NCI-H2081 treated with DMSO at 0.1 percent for 48 hours (cell line): ENCODE data around the gene TBC1D23.
A peak's percentile ranks its signal among the peaks of the same experiment; 100 is the strongest.
"Not testable (repeated sequence)": the region's sequence is repeated elsewhere in the genome, so short reads cannot be mapped to it uniquely, and the experiment has no call there.

Experiments used
- DNase-seq: peaks from one replicate; lab custom pipeline; 2025; lab: John Stamatoyannopoulos, UW

Gene TBC1D23

GRCh38 chr3:100257586-100257985 is 3.2 kb upstream of the TBC1D23 start:
- DNase-seq, result no peak

GRCh38 chr3:100260081-100260684 is 609 bp upstream of the TBC1D23 start:
- no peak for DNase-seq

GRCh38 chr3:100261485-100261903 is 702 bp downstream of the TBC1D23 start:
- no peak for DNase-seq

- not testable (repeated sequence) for DNase-seq
Measured at GRCh38 chr3:100262925-100263324, 2.1 kb downstream of the TBC1D23 start.

- no peak for DNase-seq
Measured at GRCh38 chr3:100263583-100263982, 2.8 kb downstream of the TBC1D23 start.

- no peak for DNase-seq
Measured at GRCh38 chr3:100264242-100264641, 3.5 kb downstream of the TBC1D23 start.

GRCh38 chr3:100265016-100265415 is 4.2 kb downstream of the TBC1D23 start:
- peak; percentile 34 for DNase-seq

- DNase-seq, result no peak
Measured at GRCh38 chr3:100266531-100266930, 5.7 kb downstream of the TBC1D23 start.

GRCh38 chr3:100268156-100268555 is 7.4 kb downstream of the TBC1D23 start:
- DNase-seq, result no peak

- no peak for DNase-seq
Measured at GRCh38 chr3:100269001-100269400, 8.2 kb downstream of the TBC1D23 start.

- no peak for DNase-seq
Measured at GRCh38 chr3:100269410-100270214, 8.8 kb downstream of the TBC1D23 start.

- DNase-seq, result no peak
Measured at GRCh38 chr3:100270215-100270583, 9.4 kb downstream of the TBC1D23 start.

- no peak for DNase-seq
Measured at GRCh38 chr3:100271522-100271921, 10.7 kb downstream of the TBC1D23 start.

- not testable (repeated sequence) for DNase-seq
Measured at GRCh38 chr3:100272797-100273611, 12.2 kb downstream of the TBC1D23 start.

GRCh38 chr3:100274361-100274760 is 13.6 kb downstream of the TBC1D23 start:
- DNase-seq, result no peak

- DNase-seq, result peak; percentile 94
Measured at GRCh38 chr3:100277255-100277800, 16.5 kb downstream of the TBC1D23 start.

GRCh38 chr3:100278910-100279309 is 18.1 kb downstream of the TBC1D23 start:
- no peak for DNase-seq

GRCh38 chr3:100288288-100288894 is 27.6 kb downstream of the TBC1D23 start:
- DNase-seq, result no peak

GRCh38 chr3:100289339-100289738 is 28.5 kb downstream of the TBC1D23 start:
- no peak for DNase-seq

GRCh38 chr3:100295089-100295488 is 34.3 kb downstream of the TBC1D23 start:
- no peak for DNase-seq

- DNase-seq, result no peak
Measured at GRCh38 chr3:100297784-100298183, 37.0 kb downstream of the TBC1D23 start.

GRCh38 chr3:100299016-100299415 is 38.2 kb downstream of the TBC1D23 start:
- DNase-seq, result no peak
